Esophagus muscularis mucosa (tissue), 4 donors: ENCODE measurements around the gene DNAJC24. TPM values are rescaled to one million over a fixed set of nuclear protein-coding genes. Genes with fewer than 3 reads are reported as not detected.

Source experiments
- DNase-seq: peaks from one replicate; pipeline ENCODE4 v3.0.0-alpha.2; 2017; ENCODE audit errors: extremely low spot score
- H3K27ac ChIP-seq, 4 donors: fragments of 200-600 bp; sonication (generic); replicated peaks in 1 of 4; 1 replicate in 3 of 4; 2 replicates in 1 of 4; pipeline ENCODE4 v1.5.1; 2016 to 2019; ENCODE audit warnings: mild to moderate bottlenecking in 1 of 4
- H3K27me3 ChIP-seq, 4 donors: fragments of 200-600 bp; sonication (generic); one replicate each; pipeline versions ENCODE4 v1.5.1 to v1.6.0; 2016 to 2019
- H3K36me3 ChIP-seq, 4 donors: fragments of 200-600 bp; sonication (generic); one replicate each; pipeline ENCODE4 v1.5.1; 2016 to 2019
- H3K4me1 ChIP-seq, 4 donors: fragments of 200-600 bp; sonication (generic); one replicate each; pipeline ENCODE4 v1.5.1; 2016 to 2019
- H3K4me3 ChIP-seq, 4 donors: fragments of 200-600 bp; sonication (generic); 1 replicate in 2 of 4; 2 replicates in 2 of 4; pipeline ENCODE4 v1.5.1; 2016 to 2019; ENCODE audit warnings: mild to moderate bottlenecking in 4 of 4, moderate library complexity in 1 of 4
- H3K9me3 ChIP-seq, 4 donors: fragments of 200-600 bp; sonication (generic); 1 replicate in 3 of 4; 2 replicates in 1 of 4; pipeline ENCODE4 v1.5.1; 2016 to 2019
- EP300 ChIP-seq: sonication (generic); formaldehyde crosslinking; IDR thresholded peaks from one replicate; pipeline ENCODE4 v1.6.1; 2017; ENCODE audit warnings: antibody characterized with exemption
- POLR2A ChIP-seq: fragments of 450-650 bp; IDR thresholded peaks from one replicate; pipeline ENCODE4 v1.6.1; 2017; ENCODE audit warnings: antibody characterized with exemption, moderate library complexity, mild to moderate bottlenecking, low read depth
- POLR2AphosphoS5 ChIP-seq, 2 donors: sonication (generic); formaldehyde crosslinking; IDR thresholded peaks; one replicate each; pipeline ENCODE4 v1.6.1; 2017; ENCODE audit warnings: antibody characterized with exemption in 2 of 2
- WGBS: methylation state at CpG from one replicate; pipeline ENCODE4 v1.1.5; 2018; 5-methylcytosine and 5-hydroxymethylcytosine counted together
- intact Hi-C: fragments of 100-400 bp; cut with DNase I; formaldehyde crosslinking; loops from one replicate; pipeline ENCODE4 v1.15.1; 2023
- total RNA-seq, 4 donors: library from RNA; depleted of rRNA; stranded (reverse); fragments of >200 nt; gene quantifications; one replicate each; pipeline versions ENCODE4 v1.1.0 to v1.2.1, GENCODE V29; 2016
- TF ChIP-seq, protein P1 (sequence below), 3 experiments: fragments of 200-600 bp in 2 of 3; fragments of 450-650 bp in 1 of 3; sonication (generic) in 2 of 3; IDR thresholded peaks; one replicate each; pipeline ENCODE4 v1.5.1; 2017 to 2019; ENCODE audit warnings: antibody characterized with exemption in 3 of 3, mild to moderate bottlenecking in 2 of 3, moderate library complexity in 1 of 3

DNAJC24 gene
- total RNA-seq, 4 donors from 2014 or later, result 13.9 to 27.0 (median 15.2) TPM

DNA sequence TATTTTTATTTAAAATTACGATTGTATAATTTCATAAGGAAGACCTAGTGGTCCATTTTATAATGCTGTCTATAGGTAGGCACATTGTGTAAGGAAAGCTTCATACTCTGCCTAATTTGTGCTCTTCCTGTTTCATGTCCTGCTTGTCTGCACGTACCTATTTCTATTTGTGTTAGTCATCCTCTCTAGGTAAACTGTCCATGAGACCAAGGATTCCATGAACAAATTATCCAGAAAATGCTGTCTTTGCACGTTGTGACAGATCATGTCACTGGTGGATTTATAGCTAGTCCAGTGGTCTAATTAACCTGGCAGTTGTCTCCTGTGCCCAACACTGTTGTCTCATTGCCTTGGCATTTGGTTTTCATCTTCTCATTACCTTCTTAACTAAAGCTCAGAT, 44.7 kb downstream of the DNAJC24 start:
- peaks cover 0 to 4% (median 0%) of the 10 kb centered on the region in 4 donors for H3K36me3 ChIP-seq
- H3K4me3 ChIP-seq, result no peak overlapping the region
- no peak for DNase-seq
- 83% methylated on average over 3 of the region's 3 CpGs for WGBS
- no peaks in the 10 kb centered on the region for H3K9me3 ChIP-seq
- no peak for TF ChIP-seq POLR2A
- no peak for TF ChIP-seq POLR2AphosphoS5 (IDR thresholded peaks at IDR 0.05)
- no peak for TF ChIP-seq EP300
- TF ChIP-seq, protein P1, sequence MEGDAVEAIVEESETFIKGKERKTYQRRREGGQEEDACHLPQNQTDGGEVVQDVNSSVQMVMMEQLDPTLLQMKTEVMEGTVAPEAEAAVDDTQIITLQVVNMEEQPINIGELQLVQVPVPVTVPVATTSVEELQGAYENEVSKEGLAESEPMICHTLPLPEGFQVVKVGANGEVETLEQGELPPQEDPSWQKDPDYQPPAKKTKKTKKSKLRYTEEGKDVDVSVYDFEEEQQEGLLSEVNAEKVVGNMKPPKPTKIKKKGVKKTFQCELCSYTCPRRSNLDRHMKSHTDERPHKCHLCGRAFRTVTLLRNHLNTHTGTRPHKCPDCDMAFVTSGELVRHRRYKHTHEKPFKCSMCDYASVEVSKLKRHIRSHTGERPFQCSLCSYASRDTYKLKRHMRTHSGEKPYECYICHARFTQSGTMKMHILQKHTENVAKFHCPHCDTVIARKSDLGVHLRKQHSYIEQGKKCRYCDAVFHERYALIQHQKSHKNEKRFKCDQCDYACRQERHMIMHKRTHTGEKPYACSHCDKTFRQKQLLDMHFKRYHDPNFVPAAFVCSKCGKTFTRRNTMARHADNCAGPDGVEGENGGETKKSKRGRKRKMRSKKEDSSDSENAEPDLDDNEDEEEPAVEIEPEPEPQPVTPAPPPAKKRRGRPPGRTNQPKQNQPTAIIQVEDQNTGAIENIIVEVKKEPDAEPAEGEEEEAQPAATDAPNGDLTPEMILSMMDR (IDR thresholded peaks at IDR 0.05), result no peak
- H3K27ac ChIP-seq, result no peak overlapping the region
- intact Hi-C loops, result no loop called here
- peaks cover 0 to 19% (median 2%) of the 10 kb centered on the region in 4 donors for H3K4me1 ChIP-seq
- no peaks in the 10 kb centered on the region for H3K27me3 ChIP-seq

GRCh38 chr11:31415435-31415834, 45.8 kb downstream of the DNAJC24 start:
- no peak for TF ChIP-seq POLR2A
- no peak for TF ChIP-seq EP300
- no peak for TF ChIP-seq POLR2AphosphoS5 (IDR thresholded peaks at IDR 0.05)
- TF ChIP-seq, protein P1 (IDR thresholded peaks at IDR 0.05), result no peak
- intact Hi-C loops, result no loop called here

GRCh38 chr11:31417357-31417756, 47.7 kb downstream of the DNAJC24 start:
- Histone ChIP-seq H3K27ac (no peak overlapping the region), H3K36me3 (peaks cover 0 to 4% (median 0%) of the 10 kb centered on the region in 4 donors), H3K4me3 (no peak overlapping the region), H3K4me1 (peaks cover 0 to 19% (median 2%) of the 10 kb centered on the region in 4 donors), H3K9me3 (no peaks in the 10 kb centered on the region), H3K27me3 (no peaks in the 10 kb centered on the region)
- DNase-seq, result no peak
- no peak for TF ChIP-seq POLR2AphosphoS5 (IDR thresholded peaks at IDR 0.05)
- TF ChIP-seq, protein P1 (IDR thresholded peaks at IDR 0.05), result no peak
- TF ChIP-seq POLR2A, result no peak
- no peak for TF ChIP-seq EP300
- intact Hi-C loops, result no loop called here
- WGBS, result 87% methylated on average over 1 of the region's 1 CpG

More at GRCh38 chr11:31415435-31415834, 45.8 kb downstream of the DNAJC24 start:
- WGBS, result 82% methylated on average over 4 of the region's 4 CpGs
- Histone ChIP-seq H3K9me3 (no peaks in the 10 kb centered on the region), H3K4me1 (peaks cover 0 to 19% (median 2%) of the 10 kb centered on the region in 4 donors), H3K4me3 (no peak overlapping the region), H3K36me3 (peaks cover 0 to 4% (median 0%) of the 10 kb centered on the region in 4 donors), H3K27ac (no peak overlapping the region), H3K27me3 (no peaks in the 10 kb centered on the region)
- DNase-seq, result no peak

- Histone ChIP-seq H3K9me3 (no peaks in the 10 kb centered on the region), H3K4me3 (no peak overlapping the region), H3K27ac (no peak overlapping the region), H3K4me1 (peaks cover 0 to 19% (median 2%) of the 10 kb centered on the region in 4 donors), H3K36me3 (peaks cover 0 to 4% (median 0%) of the 10 kb centered on the region in 4 donors), H3K27me3 (no peaks in the 10 kb centered on the region)
- intact Hi-C loops, result no loop called here
- no peak for DNase-seq
- TF ChIP-seq, protein P1 (IDR thresholded peaks at IDR 0.05), result no peak
- no peak for TF ChIP-seq POLR2A
- WGBS, result 92% methylated on average over 2 of the region's 2 CpGs
Observed at GRCh38 chr11:31417816-31418215, 48.2 kb downstream of the DNAJC24 start.

GRCh38 chr11:31419138-31419537, 49.5 kb downstream of the DNAJC24 start:
- TF ChIP-seq POLR2A, result no peak
- no peak for TF ChIP-seq EP300
- no peak for TF ChIP-seq POLR2AphosphoS5 (IDR thresholded peaks at IDR 0.05)
- TF ChIP-seq, protein P1 (IDR thresholded peaks at IDR 0.05), result no peak
- Histone ChIP-seq H3K9me3 (no peaks in the 10 kb centered on the region), H3K27me3 (no peaks in the 10 kb centered on the region), H3K4me1 (peaks cover 0 to 19% (median 2%) of the 10 kb centered on the region in 4 donors), H3K4me3 (no peak overlapping the region), H3K27ac (no peak overlapping the region), H3K36me3 (peaks cover 0 to 4% (median 0%) of the 10 kb centered on the region in 4 donors)
- 89% methylated on average over 3 of the region's 3 CpGs for WGBS
- intact Hi-C loops, result no loop called here
- no peak for DNase-seq
